Measurements from ENCODE around the gene CDCA7L. TPM values are rescaled to one million over a fixed set of nuclear protein-coding genes. Genes with fewer than 3 reads are reported as not detected.

The CDCA7L gene
- total RNA-seq = 21.1 and 36.9 TPM in 2 replicates

GRCh38 chr7:21945454-21946221, at the start of gene CDCA7L:
Gene CDCA7L (minus strand): TSS chr7:21945899. CDS start chr7:21945804, 95 bp downstream.

